Suprapubic skin (tissue), 4 donors: ENCODE results near the gene NPTX1. TPM values are rescaled to one million over a fixed set of nuclear protein-coding genes. Genes with fewer than 3 reads are reported as not detected.

ENCODE experiments used
- DNase-seq, 2 donors: peaks; one replicate each; pipeline ENCODE4 v3.0.0-alpha.2; 2019; ENCODE audit warnings: low spot score in 2 of 2
- H3K27ac ChIP-seq: fragments of 200-600 bp; sonication (generic); one replicate; pipeline ENCODE4 v1.5.1; 2019
- H3K27me3 ChIP-seq: fragments of 200-600 bp; sonication (generic); one replicate; pipeline ENCODE4 v1.5.1; 2019
- H3K36me3 ChIP-seq: fragments of 200-600 bp; sonication (generic); one replicate; pipeline ENCODE4 v1.5.1; 2019
- H3K4me1 ChIP-seq: fragments of 200-600 bp; sonication (generic); one replicate; pipeline ENCODE4 v1.5.1; 2019
- H3K4me3 ChIP-seq: fragments of 200-600 bp; sonication (generic); one replicate; pipeline ENCODE4 v1.5.1; 2019; ENCODE audit warnings: mild to moderate bottlenecking
- H3K9me3 ChIP-seq: fragments of 200-600 bp; sonication (generic); one replicate; pipeline ENCODE4 v1.5.1; 2019
- CTCF ChIP-seq, 2 donors: fragments of 200-600 bp in 1 of 2; fragments of 450-650 bp in 1 of 2; sonication (generic) in 1 of 2; IDR thresholded peaks; one replicate each; pipeline ENCODE4 v1.5.1; 2016 to 2019; ENCODE audit warnings: antibody characterized with exemption in 2 of 2, mild to moderate bottlenecking in 1 of 2, moderate library complexity in 1 of 2
- EP300 ChIP-seq: sonication (generic); formaldehyde crosslinking; IDR thresholded peaks from one replicate; pipeline ENCODE4 v1.6.1; 2017; ENCODE audit warnings: antibody characterized with exemption
- POLR2A ChIP-seq, 2 donors: fragments of 450-650 bp; IDR thresholded peaks; one replicate each; pipeline ENCODE4 v1.6.1; 2017; ENCODE audit warnings: antibody characterized with exemption in 2 of 2, mild to moderate bottlenecking in 2 of 2, moderate library complexity in 2 of 2
- POLR2AphosphoS5 ChIP-seq, 3 donors: sonication (generic); formaldehyde crosslinking; IDR thresholded peaks; one replicate each; pipeline ENCODE4 v1.6.1; 2017; ENCODE audit warnings: antibody characterized with exemption in 3 of 3
- WGBS: methylation state at CpG from one replicate; pipeline ENCODE4 v1.1.5; 2018; 5-methylcytosine and 5-hydroxymethylcytosine counted together
- total RNA-seq, 4 donors: library from RNA; depleted of rRNA; stranded (reverse); fragments of >200 nt; gene quantifications; one replicate each; pipeline ENCODE4 v1.1.0, GENCODE V29; 2016

NPTX1 gene
- total RNA-seq, 4 donors from 2014 or later = 0.72 to 4.2 (median 3.7) TPM

DNA sequence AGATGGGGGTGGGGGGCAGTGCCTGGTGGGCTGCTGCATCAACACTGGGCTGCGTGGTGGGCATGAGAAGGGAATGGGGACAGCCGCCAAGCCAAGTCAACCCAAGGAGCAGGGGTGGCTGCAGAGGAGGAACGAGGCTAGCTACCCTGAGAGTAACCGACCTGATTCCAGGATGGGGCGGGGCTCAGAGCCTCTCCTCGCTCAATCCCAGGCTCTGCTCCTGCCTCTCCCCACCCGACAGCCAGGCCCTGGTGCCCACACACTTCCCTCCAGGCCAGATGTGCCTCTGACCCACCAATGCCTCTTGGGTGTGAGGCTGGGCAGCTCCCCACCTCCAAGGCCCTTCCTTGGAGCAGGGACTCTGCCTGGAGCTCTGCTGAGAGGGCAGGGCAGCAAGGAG, 2.7 kb downstream of the NPTX1 start:
- H3K4me1 ChIP-seq = peaks cover 45% of the 10 kb centered on the region
- no peaks in the 10 kb centered on the region for H3K9me3 ChIP-seq
- H3K27ac ChIP-seq = no peak overlapping the region
- TF ChIP-seq EP300 = no peak
- no peak for TF ChIP-seq POLR2AphosphoS5 (IDR thresholded peaks at IDR 0.05)
- TF ChIP-seq POLR2A (IDR thresholded peaks at IDR 0.05) = no peak
- TF ChIP-seq CTCF (IDR thresholded peaks at IDR 0.05) = no peak
- H3K4me3 ChIP-seq = no peak overlapping the region
- WGBS = 59% methylated on average over 3 of the region's 7 CpGs
- no peaks in the 10 kb centered on the region for H3K36me3 ChIP-seq
- no peak for DNase-seq
- H3K27me3 ChIP-seq = peaks cover 99% of the 10 kb centered on the region

- WGBS = 75% methylated on average over 10 of the region's 12 CpGs
- no peaks in the 10 kb centered on the region for H3K9me3 ChIP-seq
Measured at GRCh38 chr17:80472996-80473395, 3.4 kb downstream of the NPTX1 start.

GRCh38 chr17:80471922-80472321, 4.5 kb downstream of the NPTX1 start:
- Histone ChIP-seq H3K36me3 (no peaks in the 10 kb centered on the region), H3K4me1 (peaks cover 27% of the 10 kb centered on the region), H3K27me3 (peaks cover 97% of the 10 kb centered on the region), H3K4me3 (no peak overlapping the region), H3K9me3 (no peaks in the 10 kb centered on the region), H3K27ac (no peak overlapping the region)
- TF ChIP-seq EP300 (no peak), POLR2A (IDR thresholded peaks at IDR 0.05) (no peak), POLR2AphosphoS5 (IDR thresholded peaks at IDR 0.05) (no peak), CTCF (IDR thresholded peaks at IDR 0.05) (no peak)
- DNase-seq = no peak
- WGBS = 67% methylated on average over 8 of the region's 8 CpGs

More at GRCh38 chr17:80472996-80473395, 3.4 kb downstream of the NPTX1 start:
- Histone ChIP-seq H3K4me1 (peaks cover 38% of the 10 kb centered on the region), H3K4me3 (no peak overlapping the region), H3K36me3 (no peaks in the 10 kb centered on the region), H3K27me3 (peaks cover 99% of the 10 kb centered on the region), H3K27ac (no peak overlapping the region)
- DNase-seq = no peak
- no peak for TF ChIP-seq POLR2A (IDR thresholded peaks at IDR 0.05)

GRCh38 chr17:80470603-80471002, 5.8 kb downstream of the NPTX1 start:
- Histone ChIP-seq H3K36me3 (no peaks in the 10 kb centered on the region), H3K27me3 (peaks cover 95% of the 10 kb centered on the region), H3K9me3 (no peaks in the 10 kb centered on the region), H3K27ac (no peak overlapping the region), H3K4me3 (no peak overlapping the region), H3K4me1 (peaks cover 14% of the 10 kb centered on the region)
- TF ChIP-seq CTCF (IDR thresholded peaks at IDR 0.05) = no peak
- no peak for TF ChIP-seq POLR2AphosphoS5 (IDR thresholded peaks at IDR 0.05)
- TF ChIP-seq POLR2A (IDR thresholded peaks at IDR 0.05) = no peak
- TF ChIP-seq EP300 = no peak
- DNase-seq = no peak
- 86% methylated on average over 19 of the region's 21 CpGs for WGBS

DNA sequence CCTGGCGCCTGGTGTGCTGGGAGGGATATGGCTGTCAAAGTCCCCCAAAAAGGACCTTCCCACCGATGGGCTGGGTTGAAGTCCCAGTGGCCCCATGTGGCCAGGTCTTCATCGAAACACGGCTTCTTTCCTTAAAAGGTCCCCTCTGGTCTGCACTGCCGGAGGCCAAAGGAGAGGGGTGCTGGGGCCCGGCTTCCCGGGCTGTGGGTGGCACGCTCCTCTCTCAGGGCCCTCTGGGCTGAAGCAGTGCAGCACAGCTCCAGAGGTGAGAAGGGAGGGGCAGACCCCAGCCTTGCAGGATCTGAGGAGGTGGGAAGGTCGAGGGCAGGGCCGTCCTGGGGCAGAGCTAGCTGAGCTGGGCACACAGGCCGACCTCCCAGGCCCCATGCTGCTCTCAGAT, 6.7 kb downstream of the NPTX1 start:
- Histone ChIP-seq H3K9me3 (no peaks in the 10 kb centered on the region), H3K36me3 (no peaks in the 10 kb centered on the region), H3K27me3 (peaks cover 91% of the 10 kb centered on the region), H3K27ac (no peak overlapping the region), H3K4me3 (no peak overlapping the region), H3K4me1 (peaks cover 5% of the 10 kb centered on the region)
- TF ChIP-seq POLR2AphosphoS5 (IDR thresholded peaks at IDR 0.05) (no peak), POLR2A (IDR thresholded peaks at IDR 0.05) (no peak), CTCF (IDR thresholded peaks at IDR 0.05) (no peak), EP300 (no peak)
- WGBS = 87% methylated on average over 11 of the region's 11 CpGs
- no peak for DNase-seq
